NCI-H1436 treated with DMSO at 0.1 percent for 48 hours (cell line): ENCODE data around the gene CFAP46.
"Not testable (repeated sequence)": the region's sequence is repeated elsewhere in the genome, so short reads cannot be mapped to it uniquely, and the experiment has no call there.

Source experiments
- DNase-seq: peaks from one replicate; lab custom pipeline; 2025; lab: John Stamatoyannopoulos, UW

The CFAP46 gene

GRCh38 chr10:132912713-132913558 is 29.4 kb downstream of the CFAP46 start:
- DNase-seq, result no peak

GRCh38 chr10:132912225-132912712 is 30.1 kb downstream of the CFAP46 start:
- no peak for DNase-seq

GRCh38 chr10:132911786-132912097 is 30.6 kb downstream of the CFAP46 start:
- no peak for DNase-seq

- no peak for DNase-seq
Observed at GRCh38 chr10:132910901-132911785, 31.2 kb downstream of the CFAP46 start.

DNA sequence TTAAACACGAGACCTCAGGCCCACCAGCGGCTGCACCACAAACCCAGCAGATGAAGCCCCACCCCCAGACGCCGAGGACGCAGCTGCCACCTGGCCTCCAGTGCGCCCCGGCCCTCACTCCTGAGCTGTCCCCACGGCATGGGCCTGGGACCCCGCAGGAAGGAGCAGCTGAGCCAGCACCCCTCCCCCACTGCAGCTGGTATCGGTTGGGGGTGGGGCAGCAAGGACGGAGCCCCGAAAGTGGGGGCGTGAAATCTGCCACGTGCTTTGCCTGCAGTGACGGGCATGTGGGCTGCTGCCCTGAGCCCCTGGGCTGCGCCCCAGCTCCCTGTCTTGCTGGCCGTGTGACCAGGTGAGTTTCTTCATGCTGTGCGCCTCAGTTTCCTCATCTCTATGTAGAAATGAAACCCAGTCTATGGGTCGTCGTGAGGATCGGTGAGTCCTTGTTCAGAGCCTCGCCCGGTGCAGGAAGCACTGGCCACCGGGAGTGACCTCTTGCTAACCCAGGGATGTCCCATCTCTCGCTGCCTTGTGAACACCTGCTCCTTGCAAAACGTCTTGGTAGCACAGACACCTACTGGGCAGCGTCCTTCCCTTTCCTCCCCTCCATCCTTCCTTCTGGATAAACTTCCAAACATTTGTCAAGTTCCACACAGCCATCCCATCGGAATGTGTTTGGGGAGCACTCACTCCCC is 32.0 kb downstream of the CFAP46 start:
- no peak for DNase-seq

DNA sequence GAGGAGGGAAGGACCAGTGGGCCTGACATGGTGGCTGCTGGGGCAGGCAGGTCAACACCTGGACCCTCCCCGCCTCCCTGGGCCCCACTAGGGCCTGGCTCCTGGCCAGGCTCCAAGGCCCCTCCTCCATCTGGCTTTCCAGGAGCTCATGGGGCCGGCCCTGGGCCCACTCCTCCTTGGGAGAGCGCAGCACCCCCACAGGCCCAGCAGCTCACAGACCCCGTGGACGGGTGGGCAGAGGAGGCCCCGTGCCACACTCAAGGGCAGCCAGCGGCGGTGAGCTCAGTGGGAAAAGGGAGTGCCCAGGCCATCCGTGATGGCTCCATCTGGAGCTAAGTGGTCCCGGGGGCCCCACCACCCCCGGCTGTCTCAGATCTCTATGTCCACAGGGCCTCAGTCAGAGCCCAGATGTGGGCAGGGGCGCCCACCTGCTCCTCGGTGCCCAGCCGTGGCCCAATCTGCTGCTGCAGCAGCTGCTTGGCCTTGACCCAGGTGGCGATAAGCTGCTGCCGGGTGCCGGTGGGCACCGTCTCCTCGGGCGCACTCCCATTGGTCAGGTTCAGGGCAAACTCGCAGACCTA is 32.8 kb downstream of the CFAP46 start:
- no peak for DNase-seq

DNA sequence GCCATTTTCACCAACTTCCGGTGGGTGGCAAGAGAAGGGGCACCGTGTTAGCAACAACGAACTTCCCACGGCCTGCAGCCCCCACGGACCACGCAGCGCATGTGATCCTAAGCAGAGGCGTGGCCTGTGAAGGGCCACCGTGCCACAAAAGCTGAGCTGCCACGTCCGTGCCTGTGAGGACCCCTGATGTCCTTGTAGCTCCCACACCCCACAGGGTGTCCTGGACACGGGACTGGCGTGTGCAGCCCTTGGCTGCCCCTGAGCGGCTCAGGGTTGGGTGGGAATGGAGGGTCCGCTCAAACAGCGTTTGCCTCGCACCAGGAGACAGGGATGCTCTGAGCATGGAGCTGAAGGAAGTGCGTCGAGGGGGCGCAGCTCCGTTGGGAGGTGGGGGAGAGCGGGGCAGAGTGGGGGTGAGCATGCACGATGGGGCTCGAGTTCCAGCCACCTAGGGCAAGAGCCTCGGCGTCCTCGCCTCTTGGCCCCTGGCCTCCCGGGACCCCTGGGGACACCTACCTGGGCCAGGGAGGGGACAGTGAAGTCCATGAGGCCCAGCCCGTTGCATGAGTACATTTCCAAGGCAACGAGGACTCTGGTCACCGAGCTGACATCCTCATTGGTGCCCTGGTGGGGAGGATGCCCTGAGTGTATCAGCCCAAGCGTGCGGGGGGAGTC is 33.6 kb downstream of the CFAP46 start:
- DNase-seq, result no peak

GRCh38 chr10:132907821-132908620 is 34.3 kb downstream of the CFAP46 start:
- DNase-seq, result no peak

GRCh38 chr10:132906836-132907235 is 35.5 kb downstream of the CFAP46 start:
- DNase-seq, result no peak

DNA sequence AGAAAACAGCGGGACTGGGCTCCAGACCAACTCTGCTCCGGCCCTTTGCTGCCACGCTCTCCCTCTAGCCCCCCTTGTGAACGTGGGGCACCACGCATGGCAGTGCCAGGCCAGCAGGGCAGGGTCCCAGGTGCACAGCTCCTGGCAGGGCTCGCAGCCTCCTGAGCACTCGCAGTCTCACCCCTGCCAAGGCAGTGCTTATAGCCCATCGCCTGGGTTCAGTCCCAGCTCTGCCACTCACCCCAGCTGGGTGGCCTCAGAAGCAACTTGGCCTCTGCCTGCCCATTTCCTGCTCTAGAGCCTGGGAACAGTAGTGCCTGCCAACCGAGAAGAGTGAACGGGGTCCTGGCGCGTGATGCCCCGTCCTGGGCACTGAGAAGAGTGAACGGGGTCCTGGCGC is 36.3 kb downstream of the CFAP46 start:
- no peak for DNase-seq

- no peak for DNase-seq
Observed at GRCh38 chr10:132905661-132906060, 36.7 kb downstream of the CFAP46 start.

DNA sequence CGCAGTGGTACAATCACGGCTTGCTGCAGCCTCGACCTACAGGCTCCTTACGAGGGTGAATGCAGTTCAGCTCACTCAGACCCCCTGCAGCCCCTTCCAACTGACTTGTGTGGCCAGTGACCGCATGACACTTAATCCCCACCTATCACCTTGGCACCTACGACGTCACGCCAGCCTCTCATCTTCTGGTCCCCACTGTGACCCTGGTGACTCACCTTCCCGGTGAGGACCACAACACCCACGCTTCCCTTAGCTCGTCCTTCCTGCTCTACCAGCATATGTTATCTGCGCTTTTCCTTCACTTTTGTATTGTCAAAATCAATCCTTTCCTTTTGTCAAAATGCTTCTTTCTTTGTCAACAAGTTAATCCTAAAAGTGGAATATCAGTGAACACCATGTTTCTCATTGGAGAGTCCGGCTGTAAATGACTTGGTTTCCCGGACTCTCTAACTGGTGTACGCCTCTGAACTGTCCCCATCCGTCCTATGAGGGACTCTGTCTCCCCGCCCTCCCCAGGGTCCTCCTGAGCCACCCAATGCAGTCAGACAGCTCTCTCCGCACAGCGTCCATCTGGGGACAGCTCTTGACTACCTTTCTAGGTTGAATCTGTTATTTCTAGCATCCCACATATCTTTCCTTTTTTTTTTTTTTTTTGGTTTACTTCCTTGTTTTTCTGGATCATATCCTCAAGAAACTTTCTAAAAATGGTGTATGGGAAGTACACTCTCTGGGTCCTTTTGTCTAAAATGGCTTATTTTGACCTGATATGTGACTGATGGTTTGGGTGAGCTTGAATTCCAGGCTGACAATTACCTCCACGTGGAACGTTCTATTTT is 37.3 kb downstream of the CFAP46 start:
- DNase-seq, result no peak

DNA sequence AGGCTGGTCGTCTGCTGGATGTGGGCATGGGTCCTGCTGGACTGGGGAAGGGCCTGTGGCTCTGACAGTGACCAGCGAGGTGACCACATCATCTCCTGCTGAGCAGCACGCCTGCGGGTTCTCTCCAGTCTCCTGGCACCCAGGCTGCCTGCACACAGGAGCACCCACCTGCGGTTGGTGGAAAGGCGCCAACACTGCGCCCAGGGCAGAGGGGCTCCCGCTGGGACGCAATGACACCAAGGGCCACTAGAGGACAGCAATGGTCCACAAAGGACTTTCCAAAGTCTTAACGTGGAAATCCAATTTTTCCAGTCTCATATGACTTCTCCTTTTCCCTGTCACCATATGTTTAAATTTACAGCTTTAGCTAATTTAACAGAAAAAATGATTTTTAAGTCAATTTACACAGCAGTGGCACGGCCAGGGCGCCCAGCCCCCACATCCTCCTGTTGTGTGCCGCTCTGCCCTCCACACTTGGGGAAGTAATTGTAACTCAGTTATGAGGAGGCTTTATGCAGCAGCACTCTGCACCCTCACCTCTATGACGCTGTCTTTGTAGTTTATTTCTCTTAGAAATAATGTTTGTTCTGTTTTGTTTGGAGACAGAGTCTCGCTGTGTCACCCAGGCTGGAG is 38.1 kb downstream of the CFAP46 start:
- no peak for DNase-seq

GRCh38 chr10:132902656-132903575 is 39.5 kb downstream of the CFAP46 start:
- DNase-seq, result not testable (repeated sequence)

DNA sequence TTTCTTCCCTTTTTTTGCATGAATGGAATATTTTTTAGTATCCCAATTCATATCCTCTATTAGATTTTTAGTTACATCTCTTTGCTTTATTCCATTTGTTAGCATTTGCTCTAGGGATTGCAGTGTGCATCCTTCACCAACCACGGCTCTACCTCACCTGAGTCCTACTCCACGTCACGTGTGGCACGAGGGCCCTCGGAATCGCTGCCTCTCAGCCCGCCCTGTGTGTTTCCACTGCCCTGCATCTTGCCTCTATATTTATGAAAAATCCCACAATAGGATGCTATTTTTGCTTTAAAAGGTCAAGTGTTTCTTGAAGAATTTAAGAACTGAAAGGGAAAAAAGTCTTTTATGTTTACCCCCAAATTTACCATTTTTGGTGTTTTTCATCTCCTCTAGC is 41.0 kb downstream of the CFAP46 start:
- DNase-seq, result no peak

- DNase-seq, result no peak
Observed at GRCh38 chr10:132900211-132900756, 42.1 kb downstream of the CFAP46 start.

DNA sequence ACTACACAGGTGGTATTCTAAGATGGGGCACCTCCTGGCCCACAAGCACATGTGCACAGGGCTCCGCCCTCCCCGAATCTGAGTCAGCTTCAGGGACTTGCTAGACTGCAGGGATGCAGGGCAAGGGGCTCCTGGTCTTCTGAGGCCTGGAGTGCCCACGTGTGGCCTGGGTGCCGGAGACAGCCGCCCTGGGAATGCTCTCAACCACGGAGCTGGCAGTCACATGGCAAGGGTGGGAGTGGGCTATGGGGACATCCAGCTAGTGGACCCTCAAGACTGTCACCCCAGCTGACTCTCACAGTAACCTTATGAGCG is 42.7 kb downstream of the CFAP46 start:
- DNase-seq, result no peak
